HG03039 (cell line): ENCODE results near the gene NACAD.

Experiments
- ATAC-seq: cut with Tn5 transposase; IDR thresholded peaks from one replicate; pipeline ENCODE4 v1.9.1; 2021; ENCODE audit warnings: mild to moderate bottlenecking, moderate library complexity; ENCODE audit not compliant: unreplicated experiment

NACAD gene

GRCh38 chr7:45075871-45076796, 12.6 kb downstream of the NACAD start:
- ATAC-seq, result no peak

- ATAC-seq, result no peak
These were observed 13.5 kb downstream of the NACAD start for GRCh38 chr7:45075355-45075644.

DNA sequence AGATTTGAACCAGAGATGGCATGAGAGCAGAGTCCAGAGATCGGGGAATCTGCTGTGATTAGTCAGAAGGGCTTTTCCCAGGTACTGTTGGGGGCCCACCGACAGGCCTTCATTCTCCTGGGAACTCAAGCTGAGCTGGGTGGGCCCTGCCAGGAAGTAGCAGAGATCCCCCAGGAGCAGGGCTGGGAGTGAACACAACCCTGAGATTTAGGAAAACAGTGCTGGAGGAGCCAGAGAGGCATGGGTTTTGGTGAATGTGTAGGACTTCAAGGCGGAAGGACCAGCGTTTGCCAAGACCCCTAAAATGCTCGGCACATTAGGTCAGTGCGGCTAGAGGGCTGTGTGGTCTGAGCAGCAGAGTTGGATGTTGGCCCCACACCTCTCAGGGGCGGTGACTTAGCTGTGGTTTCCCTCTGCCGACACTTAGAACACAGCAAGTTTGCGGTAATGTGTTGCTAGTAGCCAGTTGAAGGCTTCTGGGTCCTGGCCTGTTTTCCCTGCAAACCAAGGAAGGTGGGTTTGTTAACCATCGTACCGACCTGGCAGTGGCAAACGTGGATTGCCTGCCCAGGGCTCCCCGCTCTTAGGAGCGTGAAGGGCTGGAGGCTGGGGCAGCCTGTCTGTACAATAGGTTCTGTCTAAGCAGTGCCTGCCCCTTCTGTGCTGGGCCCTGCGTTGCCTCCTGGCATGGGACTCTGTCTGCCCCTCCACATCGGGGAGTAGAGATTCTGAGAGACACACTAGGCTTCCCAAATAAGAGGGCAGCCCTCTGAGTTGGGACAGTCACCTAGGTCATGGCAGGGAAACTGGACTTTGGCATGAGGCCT, 14.0 kb downstream of the NACAD start:
- ATAC-seq, result no peak

DNA sequence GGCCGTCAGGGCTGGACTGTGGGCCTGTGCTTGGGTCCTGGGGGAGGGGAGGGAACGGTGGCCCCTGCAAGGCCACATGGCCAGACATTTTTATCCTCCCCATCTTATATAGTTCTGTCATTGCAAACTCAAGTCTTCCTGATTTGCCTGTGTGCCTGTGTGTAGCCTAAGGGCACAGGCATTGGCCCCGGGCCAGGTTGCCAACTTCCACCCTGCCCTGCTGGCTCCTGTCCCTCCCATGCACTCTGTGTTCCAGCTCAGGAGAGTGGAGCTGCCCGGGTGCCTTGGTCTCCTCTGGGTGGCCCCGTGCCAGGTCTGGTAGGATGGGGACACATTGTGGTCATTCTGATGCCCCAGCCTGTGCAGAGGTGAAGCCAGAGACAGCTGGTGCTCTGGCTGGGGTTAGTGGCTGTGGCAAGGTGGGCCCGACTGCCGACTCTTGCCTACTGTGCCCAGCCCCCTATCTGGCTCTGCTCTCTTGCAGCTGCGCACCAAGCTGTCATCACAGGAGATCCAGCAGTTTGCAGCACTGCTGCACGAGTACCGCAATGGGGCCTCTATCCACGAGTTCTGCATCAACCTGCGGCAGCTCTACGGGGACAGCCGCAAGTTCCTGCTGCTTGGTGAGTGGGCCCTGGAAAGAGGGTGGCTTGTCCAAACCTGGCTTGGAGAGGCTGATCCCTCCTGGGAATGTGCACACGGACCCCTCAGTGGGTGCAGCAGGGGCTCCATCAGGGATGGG, 14.8 kb downstream of the NACAD start:
- ATAC-seq, result no peak

- ATAC-seq, result no peak
These were observed 15.6 kb downstream of the NACAD start for GRCh38 chr7:45073031-45073785.

DNA sequence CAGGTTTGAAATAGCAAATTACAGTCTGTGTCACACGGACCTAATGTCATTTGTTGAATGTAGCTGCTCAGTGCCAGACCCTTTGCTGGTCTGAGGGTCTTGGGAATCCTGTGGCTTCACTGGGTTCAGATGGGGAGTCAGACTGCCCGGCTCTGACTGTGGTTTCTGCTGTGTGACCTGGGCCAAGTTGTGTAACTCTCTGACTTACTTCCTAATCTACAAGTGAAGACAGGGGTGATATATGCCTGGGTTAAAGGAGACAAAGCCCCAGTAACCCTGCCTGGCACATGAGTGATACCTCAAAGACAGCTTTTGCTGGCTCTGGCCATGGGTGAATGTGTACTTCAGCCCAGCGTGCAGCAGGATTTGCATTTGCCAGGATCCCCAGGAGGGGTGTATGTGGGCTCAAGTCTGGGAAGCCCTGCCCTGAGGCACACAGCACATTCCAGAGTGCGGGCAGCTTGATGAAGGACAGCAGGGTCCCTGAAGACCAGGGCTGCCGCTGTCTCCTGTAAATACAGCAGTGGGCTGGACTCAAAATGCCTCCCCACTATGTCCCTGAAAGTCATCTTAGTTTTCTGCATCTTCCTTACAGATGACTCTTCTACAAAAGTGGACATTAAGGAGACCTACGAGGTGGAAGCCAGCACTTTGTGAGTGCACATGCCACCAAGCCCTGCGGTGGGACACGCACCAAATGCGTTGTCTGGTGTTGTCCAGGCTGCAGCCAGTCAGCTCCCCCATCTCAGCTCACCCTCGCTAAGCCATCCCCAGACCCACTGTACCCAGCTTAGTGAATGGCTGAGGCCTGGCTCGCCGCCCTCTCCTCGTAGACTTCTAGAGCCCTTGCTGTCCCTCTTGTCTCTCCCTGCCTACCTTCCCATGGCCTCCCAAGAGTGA, 16.4 kb downstream of the NACAD start:
- no peak for ATAC-seq

DNA sequence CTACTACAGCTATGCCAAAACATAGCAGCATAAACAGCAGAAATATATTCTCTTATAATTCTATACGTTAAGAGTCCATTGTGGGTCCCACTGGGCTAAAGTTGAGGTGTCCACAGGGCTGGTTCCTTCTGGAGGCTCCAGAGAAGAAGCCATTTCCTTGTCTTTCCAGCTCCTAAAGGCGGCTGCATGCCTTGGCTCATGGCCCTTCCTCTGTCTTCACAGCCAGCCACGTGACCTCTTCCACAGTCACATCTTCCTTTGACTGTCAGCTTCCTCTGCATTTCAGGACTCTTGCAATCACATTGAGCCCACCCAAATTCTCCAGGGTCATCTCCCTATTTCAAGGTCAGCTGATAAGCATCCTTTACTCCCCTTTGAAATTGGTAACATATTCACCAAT, 17.2 kb downstream of the NACAD start:
- no peak for ATAC-seq

- no peak for ATAC-seq
These were observed 18.5 kb downstream of the NACAD start for GRCh38 chr7:45070254-45070642.

DNA sequence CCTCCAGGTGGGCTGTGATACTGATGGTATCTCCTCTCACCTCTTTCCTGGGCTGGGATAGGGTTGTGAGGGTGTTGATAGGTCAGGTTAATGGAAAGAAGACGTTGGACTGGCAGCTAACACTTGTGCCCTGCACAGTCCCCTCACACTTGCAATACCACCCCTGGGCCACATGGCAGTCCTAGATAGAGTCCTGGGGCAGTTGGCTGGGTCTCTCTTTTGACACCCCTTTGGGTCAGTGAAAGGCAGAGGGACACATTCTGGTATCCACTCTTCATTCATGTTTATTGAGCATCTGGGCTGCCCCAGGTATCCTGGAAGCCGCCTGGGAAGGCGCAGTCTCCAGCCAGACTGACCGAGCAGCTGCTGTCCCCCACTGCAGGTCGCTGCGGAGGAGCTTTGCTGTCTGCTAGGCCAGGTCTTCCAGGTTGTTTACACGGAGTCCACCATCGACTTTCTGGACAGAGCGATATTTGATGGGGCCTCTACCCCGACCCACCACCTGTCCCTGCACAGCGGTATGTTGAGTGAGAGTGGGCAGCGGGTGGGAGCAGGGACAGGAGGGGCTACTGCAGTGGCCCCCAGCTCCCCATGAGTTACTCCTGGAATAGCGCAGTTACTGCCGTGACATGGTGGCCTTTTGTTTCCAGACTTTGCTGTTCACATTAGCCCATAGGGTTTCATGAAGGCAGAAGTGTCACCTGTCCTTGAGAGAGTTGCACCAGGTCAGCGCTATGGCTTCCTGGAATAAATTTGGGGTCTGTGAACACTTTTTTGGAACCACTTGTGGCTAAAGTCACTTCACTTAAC, 19.1 kb downstream of the NACAD start:
- no peak for ATAC-seq

- ATAC-seq, result no peak
These were observed 20.3 kb downstream of the NACAD start for GRCh38 chr7:45068236-45069023.

GRCh38 chr7:45067582-45067981, 21.2 kb downstream of the NACAD start:
- ATAC-seq, result no peak

GRCh38 chr7:45066409-45066808, 22.4 kb downstream of the NACAD start:
- no peak for ATAC-seq

- no peak for ATAC-seq
These were observed 23.5 kb downstream of the NACAD start for GRCh38 chr7:45065031-45065995.

GRCh38 chr7:45064047-45064725, 24.6 kb downstream of the NACAD start:
- no peak for ATAC-seq

- no peak for ATAC-seq
These were observed 26.9 kb downstream of the NACAD start for GRCh38 chr7:45061806-45062425.

- ATAC-seq, result no peak
These were observed 27.4 kb downstream of the NACAD start for GRCh38 chr7:45061352-45061751.
